Astrocyte (in vitro differentiated cells and primary cell): ENCODE results near the gene KRTAP9-3.

Experiments
- EZH2 ChIP-seq: IDR thresholded peaks from 2 replicates; pipeline ENCODE4 v1.6.1; 2012; ENCODE audit warnings: mild to moderate bottlenecking, low read length, inconsistent platforms; ENCODE audit not compliant: insufficient read depth
- TF ChIP-seq, protein P1 (sequence below): IDR thresholded peaks from 2 replicates; pipeline ENCODE4 v1.5.1; 2011; ENCODE audit warnings: low read depth, mild to moderate bottlenecking, inconsistent platforms, low read length, moderate library complexity; ENCODE audit not compliant: insufficient read depth

DNA sequence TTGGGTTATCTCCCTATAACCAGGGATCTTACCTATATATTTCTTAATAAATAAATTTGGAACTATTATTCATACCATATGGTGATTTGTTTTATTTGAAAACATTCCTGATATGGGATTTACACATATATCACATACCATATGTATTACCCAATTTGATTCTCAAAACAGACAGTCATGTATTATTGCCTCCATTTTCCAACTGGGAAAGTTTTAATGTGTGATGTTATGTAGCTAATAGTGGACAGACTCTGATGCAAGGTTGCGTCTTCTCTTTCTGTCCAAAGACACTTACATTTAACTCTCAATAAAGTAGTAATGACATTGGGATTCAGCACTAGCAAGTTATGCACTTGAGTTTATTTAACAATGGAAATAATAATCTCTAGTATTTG lies 24.0 kb downstream of the KRTAP9-3 start:
- TF ChIP-seq, protein P1, sequence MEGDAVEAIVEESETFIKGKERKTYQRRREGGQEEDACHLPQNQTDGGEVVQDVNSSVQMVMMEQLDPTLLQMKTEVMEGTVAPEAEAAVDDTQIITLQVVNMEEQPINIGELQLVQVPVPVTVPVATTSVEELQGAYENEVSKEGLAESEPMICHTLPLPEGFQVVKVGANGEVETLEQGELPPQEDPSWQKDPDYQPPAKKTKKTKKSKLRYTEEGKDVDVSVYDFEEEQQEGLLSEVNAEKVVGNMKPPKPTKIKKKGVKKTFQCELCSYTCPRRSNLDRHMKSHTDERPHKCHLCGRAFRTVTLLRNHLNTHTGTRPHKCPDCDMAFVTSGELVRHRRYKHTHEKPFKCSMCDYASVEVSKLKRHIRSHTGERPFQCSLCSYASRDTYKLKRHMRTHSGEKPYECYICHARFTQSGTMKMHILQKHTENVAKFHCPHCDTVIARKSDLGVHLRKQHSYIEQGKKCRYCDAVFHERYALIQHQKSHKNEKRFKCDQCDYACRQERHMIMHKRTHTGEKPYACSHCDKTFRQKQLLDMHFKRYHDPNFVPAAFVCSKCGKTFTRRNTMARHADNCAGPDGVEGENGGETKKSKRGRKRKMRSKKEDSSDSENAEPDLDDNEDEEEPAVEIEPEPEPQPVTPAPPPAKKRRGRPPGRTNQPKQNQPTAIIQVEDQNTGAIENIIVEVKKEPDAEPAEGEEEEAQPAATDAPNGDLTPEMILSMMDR = no peak
- no peak for TF ChIP-seq EZH2
